ENCODE measurements around the gene WWOX. TPM values are rescaled to one million over a fixed set of nuclear protein-coding genes. Genes with fewer than 3 reads are reported as not detected.

WWOX gene
- total and polyA plus RNA-seq, 2 of the 8 experiments (the other 6 are each of a cell fraction or from before 2014, with no cell fraction given), result 5.4 to 16.7 TPM

DNA sequence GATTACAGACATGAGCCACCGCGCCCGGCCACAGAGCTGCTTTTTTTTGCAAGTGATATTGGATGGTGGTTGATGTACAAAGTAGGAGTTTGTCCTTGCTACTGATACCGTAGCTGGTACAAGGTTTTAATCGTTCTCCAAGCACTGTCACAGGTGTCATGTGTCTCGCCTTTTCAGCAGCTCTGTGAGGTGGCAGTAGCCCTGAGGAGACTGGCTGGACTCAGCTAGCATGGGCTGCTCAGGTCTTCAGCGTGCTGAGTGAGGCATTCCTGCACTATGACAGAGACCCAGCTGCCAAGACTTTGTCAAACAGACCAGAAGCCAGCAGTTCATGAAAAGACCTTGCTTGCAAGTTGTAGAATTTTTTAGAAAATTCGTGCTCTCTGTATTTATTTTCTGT lies 7.2 kb downstream of the WWOX start (continued):
- TF ChIP-seq, protein P1, sequence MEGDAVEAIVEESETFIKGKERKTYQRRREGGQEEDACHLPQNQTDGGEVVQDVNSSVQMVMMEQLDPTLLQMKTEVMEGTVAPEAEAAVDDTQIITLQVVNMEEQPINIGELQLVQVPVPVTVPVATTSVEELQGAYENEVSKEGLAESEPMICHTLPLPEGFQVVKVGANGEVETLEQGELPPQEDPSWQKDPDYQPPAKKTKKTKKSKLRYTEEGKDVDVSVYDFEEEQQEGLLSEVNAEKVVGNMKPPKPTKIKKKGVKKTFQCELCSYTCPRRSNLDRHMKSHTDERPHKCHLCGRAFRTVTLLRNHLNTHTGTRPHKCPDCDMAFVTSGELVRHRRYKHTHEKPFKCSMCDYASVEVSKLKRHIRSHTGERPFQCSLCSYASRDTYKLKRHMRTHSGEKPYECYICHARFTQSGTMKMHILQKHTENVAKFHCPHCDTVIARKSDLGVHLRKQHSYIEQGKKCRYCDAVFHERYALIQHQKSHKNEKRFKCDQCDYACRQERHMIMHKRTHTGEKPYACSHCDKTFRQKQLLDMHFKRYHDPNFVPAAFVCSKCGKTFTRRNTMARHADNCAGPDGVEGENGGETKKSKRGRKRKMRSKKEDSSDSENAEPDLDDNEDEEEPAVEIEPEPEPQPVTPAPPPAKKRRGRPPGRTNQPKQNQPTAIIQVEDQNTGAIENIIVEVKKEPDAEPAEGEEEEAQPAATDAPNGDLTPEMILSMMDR (IDR thresholded peaks at IDR 0.05; ENCODE audit: control extremely low read depth in 1 of 3, insufficient read depth in 1 of 3, low read depth in 1 of 3, low read length in 3 of 3), result no peak

Measured in H1 (cell line).